ENCODE measurements around the gene TRIM44.
"Not testable (repeated sequence)": the region's sequence is repeated elsewhere in the genome, so short reads cannot be mapped to it uniquely, and the experiment has no call there.

Gene TRIM44

GRCh38 chr11:35838071-35838470 is 175.5 kb downstream of the TRIM44 start:
- Histone ChIP-seq H2AFZ (ENCODE audit: low read length) (no peak overlapping the region), H3K79me1 (ENCODE audit: low read depth, low read length) (no peaks in the 10 kb centered on the region), H2BK12ac (ENCODE audit: low read length) (no peak overlapping the region), H2BK5ac (ENCODE audit: low read length) (no peak overlapping the region), H3K4me2 (ENCODE audit: insufficient read depth, low read length, poor library complexity, severe bottlenecking) (no peak overlapping the region), H4K8ac (ENCODE audit: low read depth, low read length) (no peak overlapping the region), H3K4me1 (ENCODE audit: control insufficient read depth in 2 of 2, insufficient read depth in 1 of 2, low read depth in 1 of 2, low read length in 2 of 2) (peaks cover 7 to 15% of the 10 kb centered on the region in 2 donors), H3K36me3 (replicated peaks in 1 of 2; ENCODE audit: control insufficient read depth in 2 of 2, insufficient read depth in 2 of 2, low read length in 2 of 2) (no peaks in the 10 kb centered on the region), H3K23ac (ENCODE audit: low read depth, low read length, poor library complexity) (no peak overlapping the region), H3K4ac (ENCODE audit: low read length) (no peak overlapping the region), H2BK120ac (ENCODE audit: low read depth, low read length) (no peak overlapping the region), H3K9ac (ENCODE audit: low read depth, low read length, poor library complexity) (no peak overlapping the region), H3K18ac (ENCODE audit: low read length) (no peak overlapping the region), H2AK5ac (ENCODE audit: low read depth, low read length) (no peak overlapping the region), H3K14ac (ENCODE audit: low read length) (no peak overlapping the region), H2BK15ac (ENCODE audit: low read length) (no peak overlapping the region), H4K91ac (ENCODE audit: low read depth, low read length, poor library complexity) (no peak overlapping the region), H3K4me3 (ENCODE audit: low read length in 2 of 2) (no peak overlapping the region), H3K27me3 (ENCODE audit: control insufficient read depth in 3 of 3, insufficient read depth in 3 of 3, low read depth in 1 of 3, low read length in 3 of 3) (no peaks in the 10 kb centered on the region), H3K27ac (replicated peaks; ENCODE audit: low read length) (no peak overlapping the region), H3K9me3 (replicated peaks in 1 of 2; ENCODE audit: control insufficient read depth in 2 of 2, insufficient read depth in 1 of 2, low read depth in 1 of 2, low read length in 2 of 2) (peaks cover 2 to 9% of the 10 kb centered on the region in 2 donors)
- WGBS, 2 donors (ENCODE audit: extremely low coverage in 2 of 2, insufficient read length in 2 of 2, insufficient replicate concordance in 1 of 2) = no CpG with 5 or more reads among the region's 3 CpGs
- no peak for DNase-seq (ENCODE audit: low spot score)

GRCh38 chr11:35838697-35839367 is 176.3 kb downstream of the TRIM44 start:
- not testable (repeated sequence) for H3K4me3 ChIP-seq (ENCODE audit: low read length in 2 of 2); H2BK12ac ChIP-seq (ENCODE audit: low read length); H3K14ac ChIP-seq (ENCODE audit: low read length); H3K36me3 ChIP-seq (replicated peaks in 1 of 2; ENCODE audit: control insufficient read depth in 2 of 2, insufficient read depth in 2 of 2, low read length in 2 of 2); H3K27ac ChIP-seq (replicated peaks; ENCODE audit: low read length); H2BK120ac ChIP-seq (ENCODE audit: low read depth, low read length); H3K79me1 ChIP-seq (ENCODE audit: low read depth, low read length); H4K91ac ChIP-seq (ENCODE audit: low read depth, low read length, poor library complexity); DNase-seq (ENCODE audit: low spot score); H2AK5ac ChIP-seq (ENCODE audit: low read depth, low read length); H3K4ac ChIP-seq (ENCODE audit: low read length); H3K18ac ChIP-seq (ENCODE audit: low read length); H4K8ac ChIP-seq (ENCODE audit: low read depth, low read length); H3K9ac ChIP-seq (ENCODE audit: low read depth, low read length, poor library complexity); H3K27me3 ChIP-seq (ENCODE audit: control insufficient read depth in 3 of 3, insufficient read depth in 3 of 3, low read depth in 1 of 3, low read length in 3 of 3); H2BK5ac ChIP-seq (ENCODE audit: low read length); H2AFZ ChIP-seq (ENCODE audit: low read length); H3K4me2 ChIP-seq (ENCODE audit: insufficient read depth, low read length, poor library complexity, severe bottlenecking); H3K23ac ChIP-seq (ENCODE audit: low read depth, low read length, poor library complexity); H2BK15ac ChIP-seq (ENCODE audit: low read length); H3K9me3 ChIP-seq (replicated peaks in 1 of 2; ENCODE audit: control insufficient read depth in 2 of 2, insufficient read depth in 1 of 2, low read depth in 1 of 2, low read length in 2 of 2)
- peaks cover 7 to 15% of the 10 kb centered on the region in 2 donors for H3K4me1 ChIP-seq (ENCODE audit: control insufficient read depth in 2 of 2, insufficient read depth in 1 of 2, low read depth in 1 of 2, low read length in 2 of 2)
- no CpG with 5 or more reads among the region's 10 CpGs for WGBS, 2 donors (ENCODE audit: extremely low coverage in 2 of 2, insufficient read length in 2 of 2, insufficient replicate concordance in 1 of 2)

- Histone ChIP-seq H2BK15ac (ENCODE audit: low read length) (no peak overlapping the region), H3K4ac (ENCODE audit: low read length) (no peak overlapping the region), H3K36me3 (replicated peaks in 1 of 2; ENCODE audit: control insufficient read depth in 2 of 2, insufficient read depth in 2 of 2, low read length in 2 of 2) (no peaks in the 10 kb centered on the region), H2BK120ac (ENCODE audit: low read depth, low read length) (no peak overlapping the region), H3K27ac (replicated peaks; ENCODE audit: low read length) (no peak overlapping the region), H3K4me3 (ENCODE audit: low read length in 2 of 2) (no peak overlapping the region), H3K9ac (ENCODE audit: low read depth, low read length, poor library complexity) (no peak overlapping the region), H2BK5ac (ENCODE audit: low read length) (no peak overlapping the region), H4K8ac (ENCODE audit: low read depth, low read length) (no peak overlapping the region), H3K4me2 (ENCODE audit: insufficient read depth, low read length, poor library complexity, severe bottlenecking) (no peak overlapping the region), H4K91ac (ENCODE audit: low read depth, low read length, poor library complexity) (no peak overlapping the region), H3K9me3 (replicated peaks in 1 of 2; ENCODE audit: control insufficient read depth in 2 of 2, insufficient read depth in 1 of 2, low read depth in 1 of 2, low read length in 2 of 2) (peaks cover 2 to 9% of the 10 kb centered on the region in 2 donors), H3K79me1 (ENCODE audit: low read depth, low read length) (no peaks in the 10 kb centered on the region), H3K18ac (ENCODE audit: low read length) (no peak overlapping the region), H2BK12ac (ENCODE audit: low read length) (no peak overlapping the region), H3K23ac (ENCODE audit: low read depth, low read length, poor library complexity) (no peak overlapping the region), H3K14ac (ENCODE audit: low read length) (no peak overlapping the region), H3K27me3 (ENCODE audit: control insufficient read depth in 3 of 3, insufficient read depth in 3 of 3, low read depth in 1 of 3, low read length in 3 of 3) (no peaks in the 10 kb centered on the region), H2AFZ (ENCODE audit: low read length) (no peak overlapping the region), H2AK5ac (ENCODE audit: low read depth, low read length) (no peak overlapping the region), H3K4me1 (ENCODE audit: control insufficient read depth in 2 of 2, insufficient read depth in 1 of 2, low read depth in 1 of 2, low read length in 2 of 2) (peaks cover 7 to 13% of the 10 kb centered on the region in 2 donors)
- DNase-seq (ENCODE audit: low spot score) = no peak
- WGBS, 2 donors (ENCODE audit: extremely low coverage in 2 of 2, insufficient read length in 2 of 2, insufficient replicate concordance in 1 of 2) = no CpG with 5 or more reads among the region's 4 CpGs
These were observed 177.0 kb downstream of the TRIM44 start for GRCh38 chr11:35839368-35840161.

- Histone ChIP-seq H3K9ac (ENCODE audit: low read depth, low read length, poor library complexity) (no peak overlapping the region), H2AK5ac (ENCODE audit: low read depth, low read length) (no peak overlapping the region), H3K27me3 (ENCODE audit: control insufficient read depth in 3 of 3, insufficient read depth in 3 of 3, low read depth in 1 of 3, low read length in 3 of 3) (no peaks in the 10 kb centered on the region), H2BK12ac (ENCODE audit: low read length) (no peak overlapping the region), H3K27ac (replicated peaks; ENCODE audit: low read length) (no peak overlapping the region), H4K8ac (ENCODE audit: low read depth, low read length) (no peak overlapping the region), H3K18ac (ENCODE audit: low read length) (no peak overlapping the region), H3K4me3 (ENCODE audit: low read length in 2 of 2) (no peak overlapping the region), H3K14ac (ENCODE audit: low read length) (no peak overlapping the region), H2BK5ac (ENCODE audit: low read length) (no peak overlapping the region), H2BK15ac (ENCODE audit: low read length) (no peak overlapping the region), H3K4ac (ENCODE audit: low read length) (no peak overlapping the region), H3K79me1 (ENCODE audit: low read depth, low read length) (no peaks in the 10 kb centered on the region), H3K4me2 (ENCODE audit: insufficient read depth, low read length, poor library complexity, severe bottlenecking) (no peak overlapping the region), H2AFZ (ENCODE audit: low read length) (no peak overlapping the region), H3K4me1 (ENCODE audit: control insufficient read depth in 2 of 2, insufficient read depth in 1 of 2, low read depth in 1 of 2, low read length in 2 of 2) (peaks cover 6 to 7% of the 10 kb centered on the region in 2 donors), H2BK120ac (ENCODE audit: low read depth, low read length) (no peak overlapping the region), H3K36me3 (replicated peaks in 1 of 2; ENCODE audit: control insufficient read depth in 2 of 2, insufficient read depth in 2 of 2, low read length in 2 of 2) (no peaks in the 10 kb centered on the region), H3K23ac (ENCODE audit: low read depth, low read length, poor library complexity) (no peak overlapping the region), H3K9me3 (replicated peaks in 1 of 2; ENCODE audit: control insufficient read depth in 2 of 2, insufficient read depth in 1 of 2, low read depth in 1 of 2, low read length in 2 of 2) (peaks cover 2 to 9% of the 10 kb centered on the region in 2 donors), H4K91ac (ENCODE audit: low read depth, low read length, poor library complexity) (no peak overlapping the region)
- no peak for DNase-seq (ENCODE audit: low spot score)
- no CpG with 5 or more reads among the region's 3 CpGs for WGBS, 2 donors (ENCODE audit: extremely low coverage in 2 of 2, insufficient read length in 2 of 2, insufficient replicate concordance in 1 of 2)
These were observed 179.2 kb downstream of the TRIM44 start for GRCh38 chr11:35841733-35842132.
